Activated T-helper 2 cell treated with anti-CD3 and anti-CD28 coated beads, Interferon-gamma antibody, Interleukin-2, Interleukin-4, amounts not matched to agents 10 μg/mL and 5 μg/mL and 100 μg/mL, durations not matched to agents 14 hours and 24 hours and 36 hours (primary cell): ENCODE data around the gene EPC1. TPM values are rescaled to one million over a fixed set of nuclear protein-coding genes. Genes with fewer than 3 reads are reported as not detected.

Experiments used
- DNase-seq: peaks from one replicate; pipeline ENCODE4 v3.0.0; 2021; ENCODE audit warnings: low spot score
- H3K27ac Mint-ChIP-seq: one replicate; pipeline ENCODE4 v1.8.0; 2021; ENCODE audit warnings: mixed read lengths
- H3K27me3 Mint-ChIP-seq: one replicate; pipeline ENCODE4 v1.8.0; 2021; ENCODE audit warnings: low read depth, mixed read lengths
- H3K36me3 Mint-ChIP-seq: one replicate; pipeline ENCODE4 v1.8.0; 2021; ENCODE audit warnings: low read depth, mixed read lengths
- H3K4me1 Mint-ChIP-seq: one replicate; pipeline ENCODE4 v1.8.0; 2021; ENCODE audit warnings: low read depth, mixed read lengths
- H3K4me3 Mint-ChIP-seq: one replicate; pipeline ENCODE4 v1.8.0; 2021; ENCODE audit warnings: low read depth, mild to moderate bottlenecking, moderate library complexity, mixed read lengths
- H3K9me3 Mint-ChIP-seq: one replicate; pipeline ENCODE4 v1.8.0; 2021; ENCODE audit warnings: mixed read lengths
- intact Hi-C: fragments of 100-400 bp; cut with micrococcal nuclease; formaldehyde crosslinking; loops from one replicate; pipeline ENCODE4 v1.15.1; 2023
- total RNA-seq: library from RNA; stranded (reverse); gene quantifications from 2 replicates; pipeline ENCODE4 v1.2.3, GENCODE V29; 2022

The EPC1 gene
- total RNA-seq, 1 donor from 2014 or later, result 35.3 TPM

GRCh38 chr10:32378363-32379317, 31.7 kb upstream of the EPC1 start:
- peak; percentile 88 for DNase-seq
- intact Hi-C loops, result loop anchor here (1.0 to 5.0 kb wide), 6 partner anchors 32 to 764 kb away; partner anchors contain the start of genes CCDC7, ITGB1 and KIF5B
- Mint-ChIP-seq H3K9me3 (peaks cover 8% of the 10 kb centered on the region), H3K4me3 (no peak overlapping the region), H3K36me3 (peaks cover 8% of the 10 kb centered on the region), H3K4me1 (peaks cover 20% of the 10 kb centered on the region), H3K27ac (no peak overlapping the region), H3K27me3 (no peaks in the 10 kb centered on the region)

- Mint-ChIP-seq H3K9me3 (peaks cover 9% of the 10 kb centered on the region), H3K4me1 (peaks cover 23% of the 10 kb centered on the region), H3K27ac (no peak overlapping the region), H3K4me3 (no peak overlapping the region), H3K36me3 (peaks cover 12% of the 10 kb centered on the region), H3K27me3 (no peaks in the 10 kb centered on the region)
- DNase-seq, result no peak
- intact Hi-C loops, result loop anchor here (1.0 to 5.0 kb wide), 8 partner anchors 9 to 765 kb away; partner anchors contain the start of genes CCDC7, ITGB1 and KIF5B
Observed at GRCh38 chr10:32377458-32378259, 30.7 kb upstream of the EPC1 start.

- peaks cover 19% of the 10 kb centered on the region for H3K36me3 Mint-ChIP-seq
- no peaks in the 10 kb centered on the region for H3K27me3 Mint-ChIP-seq
- H3K27ac Mint-ChIP-seq, result peak overlapping the region; percentile 78
- H3K4me1 Mint-ChIP-seq, result peaks cover 24% of the 10 kb centered on the region
- peak overlapping the region; percentile 84 for H3K4me3 Mint-ChIP-seq
- intact Hi-C loops, result loop anchor here (1.0 to 5.0 kb wide), 4 partner anchors 8 to 766 kb away; no protein-coding TSS in a partner anchor
- no peak for DNase-seq
- H3K9me3 Mint-ChIP-seq, result peaks cover 9% of the 10 kb centered on the region
Observed at GRCh38 chr10:32376771-32377170, 29.8 kb upstream of the EPC1 start.

- Mint-ChIP-seq H3K4me1 (peaks cover 21% of the 10 kb centered on the region), H3K36me3 (peaks cover 24% of the 10 kb centered on the region), H3K27ac (no peak overlapping the region), H3K27me3 (no peaks in the 10 kb centered on the region), H3K9me3 (peaks cover 9% of the 10 kb centered on the region), H3K4me3 (peak overlapping the region; percentile 84)
- DNase-seq, result no peak
- intact Hi-C loops, result loop anchor here (5.0 kb wide), 2 partner anchors 36 to 766 kb away; no protein-coding TSS in a partner anchor
Observed at GRCh38 chr10:32376097-32376496, 29.1 kb upstream of the EPC1 start.

- H3K36me3 Mint-ChIP-seq, result peaks cover 27% of the 10 kb centered on the region
- no peaks in the 10 kb centered on the region for H3K27me3 Mint-ChIP-seq
- no peak for DNase-seq
- no peak overlapping the region for H3K4me3 Mint-ChIP-seq
- H3K4me1 Mint-ChIP-seq, result peaks cover 19% of the 10 kb centered on the region
- intact Hi-C loops, result loop anchor here (5.0 kb wide), 2 partner anchors 37 to 767 kb away; no protein-coding TSS in a partner anchor
- peaks cover 9% of the 10 kb centered on the region for H3K9me3 Mint-ChIP-seq
- no peak overlapping the region for H3K27ac Mint-ChIP-seq
Observed at GRCh38 chr10:32375631-32376030, 28.7 kb upstream of the EPC1 start.

- intact Hi-C loops, result loop anchor here (5.0 kb wide), 3 partner anchors 38 to 768 kb away; no protein-coding TSS in a partner anchor
- Mint-ChIP-seq H3K27me3 (no peaks in the 10 kb centered on the region), H3K36me3 (peaks cover 27% of the 10 kb centered on the region), H3K4me3 (no peak overlapping the region), H3K4me1 (peaks cover 19% of the 10 kb centered on the region), H3K27ac (no peak overlapping the region), H3K9me3 (peaks cover 9% of the 10 kb centered on the region)
- no peak for DNase-seq
Observed at GRCh38 chr10:32374605-32375004, 27.6 kb upstream of the EPC1 start.

- H3K9me3 Mint-ChIP-seq, result peaks cover 9% of the 10 kb centered on the region
- H3K36me3 Mint-ChIP-seq, result peaks cover 27% of the 10 kb centered on the region
- no peaks in the 10 kb centered on the region for H3K27me3 Mint-ChIP-seq
- H3K4me3 Mint-ChIP-seq, result no peak overlapping the region
- peaks cover 19% of the 10 kb centered on the region for H3K4me1 Mint-ChIP-seq
- no peak for DNase-seq
- intact Hi-C loops, result loop anchor here (5.0 kb wide), 1 partner anchor 634 kb away; no protein-coding TSS in a partner anchor
- H3K27ac Mint-ChIP-seq, result no peak overlapping the region
Observed at GRCh38 chr10:32373496-32373895, 26.5 kb upstream of the EPC1 start.

GRCh38 chr10:32373031-32373430, 26.1 kb upstream of the EPC1 start:
- no peak for DNase-seq
- H3K36me3 Mint-ChIP-seq, result peaks cover 27% of the 10 kb centered on the region
- intact Hi-C loops, result loop anchor here (5.0 kb wide), 1 partner anchor 634 kb away; no protein-coding TSS in a partner anchor
- H3K4me1 Mint-ChIP-seq, result peaks cover 22% of the 10 kb centered on the region
- no peak overlapping the region for H3K4me3 Mint-ChIP-seq
- H3K27ac Mint-ChIP-seq, result no peak overlapping the region
- H3K9me3 Mint-ChIP-seq, result peaks cover 9% of the 10 kb centered on the region
- no peaks in the 10 kb centered on the region for H3K27me3 Mint-ChIP-seq

- Mint-ChIP-seq H3K36me3 (peaks cover 27% of the 10 kb centered on the region), H3K4me1 (peaks cover 27% of the 10 kb centered on the region), H3K27ac (peak overlapping the region; percentile 15), H3K4me3 (no peak overlapping the region), H3K27me3 (no peaks in the 10 kb centered on the region), H3K9me3 (peaks cover 9% of the 10 kb centered on the region)
- intact Hi-C loops, result loop anchor here (5.0 kb wide), 1 partner anchor 635 kb away; no protein-coding TSS in a partner anchor
- DNase-seq, result no peak
Observed at GRCh38 chr10:32372000-32372875, 25.3 kb upstream of the EPC1 start.

- no peak for DNase-seq
- Mint-ChIP-seq H3K27ac (no peak overlapping the region), H3K36me3 (peaks cover 27% of the 10 kb centered on the region), H3K4me1 (peaks cover 25% of the 10 kb centered on the region), H3K27me3 (no peaks in the 10 kb centered on the region), H3K9me3 (peaks cover 9% of the 10 kb centered on the region), H3K4me3 (no peak overlapping the region)
- intact Hi-C loops, result loop anchor here (5.0 kb wide), 1 partner anchor 636 kb away; no protein-coding TSS in a partner anchor
Observed at GRCh38 chr10:32371101-32371500, 24.1 kb upstream of the EPC1 start.

GRCh38 chr10:32367793-32368453, 21.0 kb upstream of the EPC1 start:
- peak; percentile 58 for DNase-seq
- Mint-ChIP-seq H3K27ac (no peak overlapping the region), H3K27me3 (no peaks in the 10 kb centered on the region), H3K4me3 (no peak overlapping the region), H3K36me3 (peaks cover 15% of the 10 kb centered on the region), H3K4me1 (peaks cover 22% of the 10 kb centered on the region), H3K9me3 (no peaks in the 10 kb centered on the region)
- intact Hi-C loops, result loop anchor here (1.0 to 2.0 kb wide), 4 partner anchors 9 to 177 kb away; no protein-coding TSS in a partner anchor
